ENCODE measurements around the gene INHBC. TPM values are rescaled to one million over a fixed set of nuclear protein-coding genes. Genes with fewer than 3 reads are reported as not detected.

Gene INHBC
- total RNA-seq, 2 experiments from 2014 or later: 0.36 TPM; not detected in 1

GRCh38 chr12:57449375-57449774 is 14.8 kb downstream of the INHBC start:
- no peaks in the 10 kb centered on the region for H3K9me3 ChIP-seq (ENCODE audit: low read length)
- BruUV-seq (replicated peaks): no TSS peak

DNA sequence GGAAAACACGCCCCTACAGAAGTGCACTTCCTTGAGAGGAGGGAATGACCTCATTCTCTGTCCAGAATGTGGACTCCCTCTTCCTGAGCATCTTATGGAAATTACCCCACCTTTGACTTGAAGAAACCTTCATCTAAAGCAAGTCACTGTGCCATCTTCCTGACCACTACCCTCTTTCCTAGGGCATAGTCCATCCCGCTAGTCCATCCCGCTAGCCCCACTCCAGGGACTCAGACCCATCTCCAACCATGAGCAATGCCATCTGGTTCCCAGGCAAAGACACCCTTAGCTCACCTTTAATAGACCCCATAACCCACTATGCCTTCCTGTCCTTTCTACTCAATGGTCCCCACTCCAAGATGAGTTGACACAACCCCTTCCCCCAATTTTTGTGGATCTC is 15.5 kb downstream of the INHBC start:
- CTCF ChIA-PET (ENCODE audit: unreplicated experiment): interaction anchor here (0.7 kb wide), 1 partner anchor 9 kb away, joined by 4 read pairs; the partner anchor contains the start of gene GLI1
- H4K20me1 ChIP-seq (ENCODE audit: insufficient read depth, low read length): no peaks in the 10 kb centered on the region

More at GRCh38 chr12:57449375-57449774, 14.8 kb downstream of the INHBC start:
- intact Hi-C loops (cut with micrococcal nuclease; ENCODE audit: unreplicated experiment): no loop called here
- CTCF ChIA-PET (ENCODE audit: unreplicated experiment): no interaction called here
- DNase-seq (ENCODE audit: low spot score): no peak
- H3K79me2 ChIP-seq (ENCODE audit: insufficient read depth, low read depth, low read length): no peaks in the 10 kb centered on the region
- H3K4me1 ChIP-seq (ENCODE audit: insufficient read depth, low read length, poor library complexity, severe bottlenecking): peaks cover 12% of the 10 kb centered on the region
- no peak overlapping the region for H2AFZ ChIP-seq (ENCODE audit: low read length)
- H3K9me2 ChIP-seq (ENCODE audit: insufficient read depth, low read length): no peaks in the 10 kb centered on the region
- no peak for TF ChIP-seq EZH2phosphoT487 (IDR thresholded peaks at IDR 0.05; ENCODE audit: borderline replicate concordance, low read depth, low read length)
- no peak for TF ChIP-seq CTCF (conservative IDR thresholded peaks at IDR 0.05; ENCODE audit: low read length)
- H4K20me1 ChIP-seq (ENCODE audit: insufficient read depth, low read length): no peaks in the 10 kb centered on the region
- H3K27ac ChIP-seq (ENCODE audit: low read depth, low read length, poor library complexity, severe bottlenecking): no peak overlapping the region
- no peak overlapping the region for H3K4me3 ChIP-seq (ENCODE audit: low read depth, low read length, poor library complexity, severe bottlenecking)
- no peak overlapping the region for H3K4me2 ChIP-seq (ENCODE audit: low read length)
- POLR2A ChIA-PET: interaction anchor here (0.5 kb wide), 1 partner anchor 137 kb away, joined by 3 read pairs; no protein-coding TSS in a partner anchor
- no peaks in the 10 kb centered on the region for H3K36me3 ChIP-seq (ENCODE audit: insufficient read depth, low read length)

More for the DNA sequence above, 15.5 kb downstream of the INHBC start:
- Histone ChIP-seq H3K27ac (ENCODE audit: low read depth, low read length, poor library complexity, severe bottlenecking) (no peak overlapping the region), H3K9me2 (ENCODE audit: insufficient read depth, low read length) (no peaks in the 10 kb centered on the region), H3K79me2 (ENCODE audit: insufficient read depth, low read depth, low read length) (no peaks in the 10 kb centered on the region), H3K4me1 (ENCODE audit: insufficient read depth, low read length, poor library complexity, severe bottlenecking) (peaks cover 19% of the 10 kb centered on the region), H3K4me2 (ENCODE audit: low read length) (no peak overlapping the region), H3K36me3 (ENCODE audit: insufficient read depth, low read length) (no peaks in the 10 kb centered on the region), H2AFZ (ENCODE audit: low read length) (no peak overlapping the region), H3K9me3 (ENCODE audit: low read length) (no peaks in the 10 kb centered on the region), H3K4me3 (ENCODE audit: low read depth, low read length, poor library complexity, severe bottlenecking) (no peak overlapping the region)
- DNase-seq (ENCODE audit: low spot score): no peak
- TF ChIP-seq EZH2phosphoT487 (IDR thresholded peaks at IDR 0.05; ENCODE audit: borderline replicate concordance, low read depth, low read length) (no peak), CTCF (conservative IDR thresholded peaks at IDR 0.05; ENCODE audit: low read length) (no peak)
- POLR2A ChIA-PET: interaction anchor here (0.5 kb wide), 1 partner anchor 138 kb away, joined by 3 read pairs; no protein-coding TSS in a partner anchor
- intact Hi-C loops (cut with micrococcal nuclease; ENCODE audit: unreplicated experiment): no loop called here
- no TSS peak for BruUV-seq (replicated peaks)

Data from OCI-LY7 (cell line).